Fibroblast of mammary gland (primary cell): ENCODE data around the gene KRTAP10-1.

Source experiments
- DNase-seq: peaks from one replicate; pipeline ENCODE4 v3.0.0-alpha.2; 2010; ENCODE audit warnings: low read depth
- H3K4me3 ChIP-seq: 2 replicates; pipeline ENCODE4 v1.5.1; 2011; ENCODE audit warnings: low read depth, mild to moderate bottlenecking, low read length, moderate library complexity; ENCODE audit not compliant: control insufficient read depth
- CTCF ChIP-seq: conservative IDR thresholded peaks from 2 replicates; pipeline ENCODE4 v1.5.1; 2011; ENCODE audit warnings: low read depth, low read length, inconsistent platforms; ENCODE audit not compliant: control insufficient read depth, insufficient read depth

KRTAP10-1 gene

GRCh38 chr21:44547656-44548331 is 7.8 kb upstream of the KRTAP10-1 start:
- no peak overlapping the region for H3K4me3 ChIP-seq
- DNase-seq = no peak
- TF ChIP-seq CTCF = no peak

- no peak overlapping the region for H3K4me3 ChIP-seq
- no peak for DNase-seq
- TF ChIP-seq CTCF = no peak
These were observed 4.6 kb upstream of the KRTAP10-1 start for GRCh38 chr21:44544566-44544965.

GRCh38 chr21:44542716-44543115 is 2.7 kb upstream of the KRTAP10-1 start:
- no peak for DNase-seq
- H3K4me3 ChIP-seq = no peak overlapping the region
- no peak for TF ChIP-seq CTCF

GRCh38 chr21:44540741-44541288 is 820 bp upstream of the KRTAP10-1 start:
- H3K4me3 ChIP-seq = no peak overlapping the region
- no peak for DNase-seq
- no peak for TF ChIP-seq CTCF

- no peak for TF ChIP-seq CTCF
- no peak for DNase-seq
These were observed 949 bp downstream of the KRTAP10-1 start for GRCh38 chr21:44539046-44539445.

GRCh38 chr21:44537930-44538911 is 1.8 kb downstream of the KRTAP10-1 start:
- no peak for DNase-seq
- TF ChIP-seq CTCF = no peak
- no peak overlapping the region for H3K4me3 ChIP-seq

More at GRCh38 chr21:44539046-44539445, 949 bp downstream of the KRTAP10-1 start:
- H3K4me3 ChIP-seq = no peak overlapping the region
